Measurements from ENCODE around the gene MAML2. TPM values are rescaled to one million over a fixed set of nuclear protein-coding genes. Genes with fewer than 3 reads are reported as not detected.
A peak's percentile ranks its signal among the peaks of the same experiment; 100 is the strongest.

MAML2 gene
- total RNA-seq, 4 donors from 2014 or later, result 15.9 to 31.9 (median 24.9) TPM

- 78 to 92% methylated on average over 1 of the region's 1 CpG for WGBS, 2 donors (ENCODE audit: low coverage in 1 of 2)
- no peak overlapping the region for H3K27ac ChIP-seq
- in situ Hi-C loops (cut with MboI; ENCODE audit: low pct_ligation_motif_present in 1 of 4, low pct_unique_long_range_greater_than_20kb in 1 of 4, low sequenced_read_pairs in 3 of 4) (no loop called here), intact Hi-C loops (cut with DNase I; ENCODE audit: low total_unique reads) (no loop called here)
- no peaks in the 10 kb centered on the region for H3K27me3 ChIP-seq
- H3K9me3 ChIP-seq, result no peaks in the 10 kb centered on the region
- TF ChIP-seq CTCF (IDR thresholded peaks at IDR 0.05) (no peak), POLR2A (IDR thresholded peaks at IDR 0.05) (no peak), POLR2AphosphoS5 (IDR thresholded peaks at IDR 0.05) (no peak), EP300 (IDR thresholded peaks at IDR 0.05; ENCODE audit: low read depth) (no peak)
- DNase-seq, result no peak
- H3K36me3 ChIP-seq, result no peaks in the 10 kb centered on the region
- H3K4me1 ChIP-seq, result peaks cover under 1 to 27% (median 12%) of the 10 kb centered on the region in 4 donors
- no peak overlapping the region for H3K4me3 ChIP-seq
Measured at GRCh38 chr11:96016978-96017502, 326.0 kb downstream of the MAML2 start.

- Histone ChIP-seq H3K4me3 (no peak overlapping the region), H3K27me3 (no peaks in the 10 kb centered on the region), H3K9me3 (no peaks in the 10 kb centered on the region), H3K4me1 (peaks cover 6 to 35% (median 17%) of the 10 kb centered on the region in 4 donors), H3K27ac (no peak overlapping the region), H3K36me3 (no peaks in the 10 kb centered on the region)
- TF ChIP-seq CTCF (IDR thresholded peaks at IDR 0.05) (no peak), EP300 (IDR thresholded peaks at IDR 0.05; ENCODE audit: low read depth) (no peak), POLR2AphosphoS5 (IDR thresholded peaks at IDR 0.05) (no peak), POLR2A (IDR thresholded peaks at IDR 0.05) (no peak)
- 83 to 93% methylated on average over 3 to 4 of the region's 4 CpGs for WGBS, 2 donors (ENCODE audit: low coverage in 1 of 2)
- in situ Hi-C loops (cut with MboI; ENCODE audit: low pct_ligation_motif_present in 1 of 4, low pct_unique_long_range_greater_than_20kb in 1 of 4, low sequenced_read_pairs in 3 of 4), result no loop called here
- intact Hi-C loops (cut with DNase I; ENCODE audit: low total_unique reads), result no loop called here
- DNase-seq, result no peak
Measured at GRCh38 chr11:96015906-96016565, 327.0 kb downstream of the MAML2 start.

GRCh38 chr11:96014217-96014616 is 328.8 kb downstream of the MAML2 start:
- no peak for DNase-seq
- Histone ChIP-seq H3K27me3 (no peaks in the 10 kb centered on the region), H3K36me3 (no peaks in the 10 kb centered on the region), H3K4me3 (no peak overlapping the region), H3K4me1 (peaks cover 6 to 35% (median 17%) of the 10 kb centered on the region in 4 donors), H3K9me3 (no peaks in the 10 kb centered on the region), H3K27ac (peak overlapping the region in 1 of 4 donors; percentile 72)
- WGBS, 2 donors (ENCODE audit: low coverage in 1 of 2), result 58 to 74% methylated on average over 3 of the region's 3 CpGs
- intact Hi-C loops (cut with DNase I; ENCODE audit: low total_unique reads), result no loop called here
- in situ Hi-C loops (cut with MboI; ENCODE audit: low pct_ligation_motif_present in 1 of 4, low pct_unique_long_range_greater_than_20kb in 1 of 4, low sequenced_read_pairs in 3 of 4), result no loop called here
- TF ChIP-seq POLR2AphosphoS5 (IDR thresholded peaks at IDR 0.05) (no peak), CTCF (IDR thresholded peaks at IDR 0.05) (no peak), POLR2A (IDR thresholded peaks at IDR 0.05) (no peak), EP300 (IDR thresholded peaks at IDR 0.05; ENCODE audit: low read depth) (no peak)

GRCh38 chr11:96013461-96014213 is 329.4 kb downstream of the MAML2 start:
- intact Hi-C loops (cut with DNase I; ENCODE audit: low total_unique reads) (no loop called here), in situ Hi-C loops (cut with MboI; ENCODE audit: low pct_ligation_motif_present in 1 of 4, low pct_unique_long_range_greater_than_20kb in 1 of 4, low sequenced_read_pairs in 3 of 4) (no loop called here)
- Histone ChIP-seq H3K27me3 (no peaks in the 10 kb centered on the region), H3K4me3 (no peak overlapping the region), H3K27ac (peak overlapping the region in 3 of 4 donors; percentile 19 to 72 (median 72)), H3K36me3 (no peaks in the 10 kb centered on the region), H3K4me1 (peaks cover 6 to 35% (median 17%) of the 10 kb centered on the region in 4 donors), H3K9me3 (no peaks in the 10 kb centered on the region)
- TF ChIP-seq POLR2A (IDR thresholded peaks at IDR 0.05), result no peak
- TF ChIP-seq CTCF (IDR thresholded peaks at IDR 0.05), result no peak
- no peak for TF ChIP-seq POLR2AphosphoS5 (IDR thresholded peaks at IDR 0.05)
- TF ChIP-seq EP300 (IDR thresholded peaks at IDR 0.05; ENCODE audit: low read depth), result no peak
- 20 to 79% methylated on average over 2 to 17 of the region's 17 CpGs for WGBS, 2 donors (ENCODE audit: low coverage in 1 of 2)
- no peak for DNase-seq
